IMR-90 (cell line): ENCODE measurements around the gene GNGT1. TPM values are rescaled to one million over a fixed set of nuclear protein-coding genes. Genes with fewer than 3 reads are reported as not detected.

Source experiments
- ATAC-seq: fragments of 200-7000 bp; cut with Tn5 transposase; 2 replicates; pipeline ENCODE4 v1.9.1; 2020; ENCODE audit warnings: low read depth, mild to moderate bottlenecking, moderate library complexity
- BruUV-seq: library from RNA; stranded (reverse); fragments of 400-500 nt; replicated peaks from 2 replicates; lab custom pipeline; 2021; lab: Mats Ljungman, UMichigan
- CTCF ChIA-PET: fragments of 300-600 bp; formaldehyde crosslinking; extraction: SDS; loops from one replicate; lab custom pipeline; 2021; ENCODE audit warnings: antibody characterized with exemption; lab: Yijun Ruan, JAX
- POLR2A ChIA-PET: fragments of 300-600 bp; sonication (Branson Sonifier 250); formaldehyde crosslinking; loops from one replicate; lab custom pipeline; 2022; ENCODE audit warnings: antibody characterized with exemption; ENCODE audit not compliant: unreplicated experiment; lab: Charles Lee
- DNase-seq: peaks from one replicate; pipeline ENCODE4 v3.0.0; 2013
- H2AFZ ChIP-seq: replicated peaks from 2 replicates; pipeline ENCODE3; 2013; ENCODE audit warnings: low read length, mild to moderate bottlenecking; ENCODE audit not compliant: poor library complexity
- H2AK5ac ChIP-seq: 2 replicates; pipeline ENCODE4 v1.6.1; 2013; ENCODE audit warnings: low read depth, low read length, inconsistent platforms
- H2AK9ac ChIP-seq: replicated peaks from 2 replicates; pipeline ENCODE3; 2013; ENCODE audit warnings: mild to moderate bottlenecking, low read depth, low read length, moderate library complexity; ENCODE audit not compliant: poor library complexity
- H2BK120ac ChIP-seq: 2 replicates; pipeline ENCODE4 v1.6.1; 2013; ENCODE audit warnings: low read depth, low read length, inconsistent platforms
- H2BK15ac ChIP-seq: 3 replicates; pipeline ENCODE4 v1.6.1; 2013; ENCODE audit warnings: low read depth, low read length, inconsistent platforms
- H2BK20ac ChIP-seq: 2 replicates; pipeline ENCODE4 v1.6.1; 2013; ENCODE audit warnings: low read depth, mild to moderate bottlenecking, inconsistent platforms, low read length, moderate library complexity
- H2BK5ac ChIP-seq: 2 replicates; pipeline ENCODE4 v1.6.1; 2013; ENCODE audit warnings: mild to moderate bottlenecking, low read depth, low read length, inconsistent platforms; ENCODE audit not compliant: poor library complexity, severe bottlenecking
- H3K14ac ChIP-seq: replicated peaks from 2 replicates; pipeline ENCODE4 v1.6.1; 2013; ENCODE audit warnings: low read depth, low read length, inconsistent platforms
- H3K18ac ChIP-seq: 2 replicates; pipeline ENCODE4 v1.6.1; 2013; ENCODE audit warnings: low read depth, low read length, control low read depth
- H3K23ac ChIP-seq: 2 replicates; pipeline ENCODE4 v1.6.1; 2013; ENCODE audit warnings: low read depth, low read length, inconsistent platforms
- H3K27ac ChIP-seq: 2 replicates; pipeline ENCODE4 v1.5.1; 2013; ENCODE audit warnings: mild to moderate bottlenecking, control low read depth, low read length; ENCODE audit not compliant: insufficient read depth
- H3K27me3 ChIP-seq: 2 replicates; pipeline ENCODE4 v1.6.1; 2013; ENCODE audit warnings: low read length; ENCODE audit not compliant: control insufficient read depth, insufficient read depth
- H3K36me3 ChIP-seq: 2 replicates; pipeline ENCODE4 v1.6.1; 2013; ENCODE audit warnings: low read length, mixed read lengths; ENCODE audit not compliant: control insufficient read depth, insufficient read depth
- H3K4ac ChIP-seq: 2 replicates; pipeline ENCODE4 v1.6.1; 2013; ENCODE audit warnings: low read depth, low read length, inconsistent platforms
- H3K4me1 ChIP-seq: 2 replicates; pipeline ENCODE4 v1.6.1; 2013; ENCODE audit warnings: low read length, mixed read lengths; ENCODE audit not compliant: control insufficient read depth, insufficient read depth
- H3K4me2 ChIP-seq: 2 replicates; pipeline ENCODE4 v1.6.1; 2013; ENCODE audit warnings: low read depth, mild to moderate bottlenecking, control low read depth, low read length, moderate library complexity
- H3K4me3 ChIP-seq: 2 replicates; pipeline ENCODE4 v1.5.1; 2013; ENCODE audit warnings: low read depth, mild to moderate bottlenecking, control low read depth, low read length, moderate library complexity; ENCODE audit not compliant: insufficient read depth
- H3K56ac ChIP-seq: 2 replicates; pipeline ENCODE4 v1.6.1; 2013; ENCODE audit warnings: low read length, inconsistent platforms; ENCODE audit not compliant: insufficient read depth; ENCODE audit errors: extremely low read depth
- H3K79me1 ChIP-seq, 2 experiments: 2 replicates each; pipeline ENCODE4 v1.6.1; 2013; ENCODE audit warnings: low read length in 2 of 2, inconsistent platforms in 1 of 2, low read depth in 1 of 2
- H3K9ac ChIP-seq: 2 replicates; pipeline ENCODE4 v1.6.1; 2013; ENCODE audit warnings: low read depth, low read length, control low read depth
- H3K9me1 ChIP-seq: 2 replicates; pipeline ENCODE4 v1.6.1; 2013; ENCODE audit warnings: low read length, inconsistent platforms; ENCODE audit not compliant: insufficient read depth
- H3K9me3 ChIP-seq: 2 replicates; pipeline ENCODE4 v1.6.1; 2013; ENCODE audit warnings: low read length; ENCODE audit not compliant: control insufficient read depth, insufficient read depth
- H4K20me1 ChIP-seq: 2 replicates; pipeline ENCODE4 v1.6.1; 2013; ENCODE audit warnings: low read length, inconsistent platforms; ENCODE audit not compliant: insufficient read depth
- H4K5ac ChIP-seq: 2 replicates; pipeline ENCODE4 v1.6.1; 2013; ENCODE audit warnings: mild to moderate bottlenecking, low read depth, low read length, control low read depth
- H4K8ac ChIP-seq, 2 experiments: 2 replicates each; pipeline ENCODE4 v1.6.1; 2013; ENCODE audit warnings: low read depth in 2 of 2, low read length in 2 of 2, control low read depth in 1 of 2, inconsistent platforms in 1 of 2
- H4K91ac ChIP-seq: 2 replicates; pipeline ENCODE4 v1.6.1; 2013; ENCODE audit warnings: low read depth, low read length, inconsistent platforms; ENCODE audit not compliant: insufficient read depth
- BHLHE40 ChIP-seq: fragments of 150-350 bp; IDR thresholded peaks from 2 replicates; pipeline ENCODE4 v1.6.1; 2016; ENCODE audit warnings: mild to moderate bottlenecking, low read depth, low read length
- CEBPB ChIP-seq: IDR thresholded peaks from 2 replicates; pipeline ENCODE4 v1.6.1; 2012; ENCODE audit warnings: low read depth, low read length, improper control_type of control experiment
- CHD1 ChIP-seq: IDR thresholded peaks from 2 replicates; pipeline ENCODE4 v1.6.1; 2012; ENCODE audit warnings: low read depth, low read length, improper control_type of control experiment
- FOS ChIP-seq: fragments of 150-350 bp; IDR thresholded peaks from 2 replicates; pipeline ENCODE4 v1.6.1; 2016; ENCODE audit warnings: low read depth, low read length
- MAFK ChIP-seq: IDR thresholded peaks from 2 replicates; pipeline ENCODE4 v1.6.1; 2012; ENCODE audit warnings: low read depth, low read length, improper control_type of control experiment
- MAZ ChIP-seq: IDR thresholded peaks from 2 replicates; pipeline ENCODE4 v1.6.1; 2012; ENCODE audit warnings: low read depth, mild to moderate bottlenecking, low read length, improper control_type of control experiment, moderate library complexity, borderline replicate concordance
- MXI1 ChIP-seq: IDR thresholded peaks from 2 replicates; pipeline ENCODE4 v1.6.1; 2012; ENCODE audit warnings: low read depth, mild to moderate bottlenecking, low read length, moderate library complexity, borderline replicate concordance
- NFE2L2 ChIP-seq: fragments of 150-350 bp; IDR thresholded peaks from 2 replicates; pipeline ENCODE4 v1.6.1; 2016; ENCODE audit warnings: low read depth, mild to moderate bottlenecking, low read length
- POLR2A ChIP-seq: IDR thresholded peaks from 2 replicates; pipeline ENCODE4 v1.6.1; 2012; ENCODE audit warnings: mild to moderate bottlenecking, low read depth, low read length
- RAD21 ChIP-seq: IDR thresholded peaks from 2 replicates; pipeline ENCODE4 v1.6.1; 2012; ENCODE audit warnings: low read length, improper control_type of control experiment
- RCOR1 ChIP-seq: IDR thresholded peaks from 2 replicates; pipeline ENCODE4 v1.6.1; 2012; ENCODE audit warnings: mild to moderate bottlenecking, low read length, improper control_type of control experiment; ENCODE audit not compliant: insufficient replicate concordance
- RFX5 ChIP-seq: IDR thresholded peaks from 2 replicates; pipeline ENCODE4 v1.8.0; 2012; ENCODE audit warnings: low read depth, mild to moderate bottlenecking, low read length, moderate library complexity
- SMC3 ChIP-seq: fragments of 150-350 bp; IDR thresholded peaks from 2 replicates; pipeline ENCODE4 v1.6.1; 2016; ENCODE audit warnings: low read depth, mild to moderate bottlenecking, antibody characterized with exemption, low read length, moderate library complexity
- WGBS, 2 experiments: methylation state at CpG; one replicate each; pipeline versions ENCODE4 v1.1.5 to v1.1.7; 2013; ENCODE audit warnings: missing lambda C conversion rate in 2 of 2; ENCODE audit not compliant: insufficient read length in 1 of 2; ENCODE audit errors: extremely low coverage in 2 of 2; 5-methylcytosine and 5-hydroxymethylcytosine counted together
- dilution Hi-C: fragments of 300-500 bp; cut with HindIII; formaldehyde crosslinking; loops from one replicate; pipeline ENCODE4 v1.14.3; 2018; ENCODE audit warnings: low sequenced_read_pairs; ENCODE audit not compliant: unreplicated experiment
- in situ Hi-C: fragments of 300-500 bp; cut with MboI; formaldehyde crosslinking; loops from 3 replicates; pipeline ENCODE4 v1.14.3; 2019; ENCODE audit warnings: low sequenced_read_pairs, inconsistent platforms, mixed read lengths
- intact Hi-C: fragments of 100-400 bp; cut with micrococcal nuclease; formaldehyde crosslinking; loops from 2 replicates; pipeline ENCODE4 v1.10.0; 2022
- polyA plus RNA-seq, 3 experiments: library from polyadenylated mRNA; depleted of rRNA; stranded (reverse); fragments of >200 nt; gene quantifications; 2 replicates each; pipeline ENCODE4 v1.2.3, GENCODE V29; 2012; ENCODE audit warnings: low replicate concordance in 1 of 3
- total RNA-seq: library from RNA; depleted of rRNA; stranded (reverse); fragments of >200 nt; gene quantifications from 2 replicates; pipeline ENCODE4 v1.2.3, GENCODE V29; 2012
- TF ChIP-seq, protein P1 (sequence below): fragments of 150-350 bp; IDR thresholded peaks from 2 replicates; pipeline ENCODE4 v1.6.1; 2017; ENCODE audit warnings: mild to moderate bottlenecking, antibody characterized with exemption, low read length, low read depth
- TF ChIP-seq, protein P2 (sequence below): fragments of 150-350 bp; IDR thresholded peaks from 2 replicates; pipeline ENCODE4 v1.6.1; 2016; ENCODE audit warnings: low read depth, mild to moderate bottlenecking, low read length, moderate library complexity, borderline replicate concordance
- TF ChIP-seq, protein P3 (sequence below): conservative IDR thresholded peaks from 2 replicates; pipeline ENCODE4 v1.5.1; 2012; ENCODE audit warnings: mild to moderate bottlenecking, low read depth, low read length, improper control_type of control experiment

The GNGT1 gene
- total and polyA plus RNA-seq, 2 of the 4 experiments (the other 2 are of a cell fraction), result not detected

GRCh38 chr7:93894426-93894825, 11.9 kb upstream of the GNGT1 start:
- in situ Hi-C loops (no loop called here), dilution Hi-C loops (no loop called here)

More at GRCh38 chr7:93894426-93894825, 11.9 kb upstream of the GNGT1 start:
- Histone ChIP-seq H4K20me1 (no peaks in the 10 kb centered on the region), H4K8ac (no peak overlapping the region), H2AK5ac (no peak overlapping the region), H3K23ac (no peak overlapping the region), H3K79me1 (no peaks in the 10 kb centered on the region), H3K9me1 (no peaks in the 10 kb centered on the region), H3K14ac (no peak overlapping the region), H3K4ac (no peak overlapping the region), H2BK15ac (no peak overlapping the region), H3K4me2 (no peak overlapping the region), H3K9ac (no peak overlapping the region), H4K91ac (no peak overlapping the region), H2BK120ac (no peak overlapping the region), H3K27me3 (no peaks in the 10 kb centered on the region; the same call in 1 of the 2 replicates), H3K4me1 (peaks cover 2% of the 10 kb centered on the region; the same call in 1 of the 2 replicates), H2AK9ac (no peak overlapping the region), H3K36me3 (no peaks in the 10 kb centered on the region), H3K18ac (no peak overlapping the region), H3K56ac (no peak overlapping the region), H4K5ac (no peak overlapping the region), H2BK5ac (no peak overlapping the region), H2BK20ac (no peak overlapping the region), H3K27ac (no peak overlapping the region), H2AFZ (no peak overlapping the region), H3K9me3 (no peaks in the 10 kb centered on the region), H3K4me3 (no peak overlapping the region)
- intact Hi-C loops, result loop anchor here (5.0 kb wide), 1 partner anchor 108 kb away; the partner anchor contains the start of gene BET1
- CTCF ChIA-PET, result no interaction called here
- WGBS, 2 experiments, result no CpG with 5 or more reads among the region's 1 CpG
- TF ChIP-seq, protein P1, sequence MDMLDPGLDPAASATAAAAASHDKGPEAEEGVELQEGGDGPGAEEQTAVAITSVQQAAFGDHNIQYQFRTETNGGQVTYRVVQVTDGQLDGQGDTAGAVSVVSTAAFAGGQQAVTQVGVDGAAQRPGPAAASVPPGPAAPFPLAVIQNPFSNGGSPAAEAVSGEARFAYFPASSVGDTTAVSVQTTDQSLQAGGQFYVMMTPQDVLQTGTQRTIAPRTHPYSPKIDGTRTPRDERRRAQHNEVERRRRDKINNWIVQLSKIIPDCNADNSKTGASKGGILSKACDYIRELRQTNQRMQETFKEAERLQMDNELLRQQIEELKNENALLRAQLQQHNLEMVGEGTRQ, result no peak
- no peak for TF ChIP-seq FOS
- TF ChIP-seq POLR2A, result no peak
- TF ChIP-seq, protein P2, sequence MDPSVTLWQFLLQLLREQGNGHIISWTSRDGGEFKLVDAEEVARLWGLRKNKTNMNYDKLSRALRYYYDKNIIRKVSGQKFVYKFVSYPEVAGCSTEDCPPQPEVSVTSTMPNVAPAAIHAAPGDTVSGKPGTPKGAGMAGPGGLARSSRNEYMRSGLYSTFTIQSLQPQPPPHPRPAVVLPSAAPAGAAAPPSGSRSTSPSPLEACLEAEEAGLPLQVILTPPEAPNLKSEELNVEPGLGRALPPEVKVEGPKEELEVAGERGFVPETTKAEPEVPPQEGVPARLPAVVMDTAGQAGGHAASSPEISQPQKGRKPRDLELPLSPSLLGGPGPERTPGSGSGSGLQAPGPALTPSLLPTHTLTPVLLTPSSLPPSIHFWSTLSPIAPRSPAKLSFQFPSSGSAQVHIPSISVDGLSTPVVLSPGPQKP, result no peak
- TF ChIP-seq RFX5, result no peak
- no peak for TF ChIP-seq MAFK
- no peak for TF ChIP-seq NFE2L2
- no peak for TF ChIP-seq SMC3
- TF ChIP-seq, protein P3, sequence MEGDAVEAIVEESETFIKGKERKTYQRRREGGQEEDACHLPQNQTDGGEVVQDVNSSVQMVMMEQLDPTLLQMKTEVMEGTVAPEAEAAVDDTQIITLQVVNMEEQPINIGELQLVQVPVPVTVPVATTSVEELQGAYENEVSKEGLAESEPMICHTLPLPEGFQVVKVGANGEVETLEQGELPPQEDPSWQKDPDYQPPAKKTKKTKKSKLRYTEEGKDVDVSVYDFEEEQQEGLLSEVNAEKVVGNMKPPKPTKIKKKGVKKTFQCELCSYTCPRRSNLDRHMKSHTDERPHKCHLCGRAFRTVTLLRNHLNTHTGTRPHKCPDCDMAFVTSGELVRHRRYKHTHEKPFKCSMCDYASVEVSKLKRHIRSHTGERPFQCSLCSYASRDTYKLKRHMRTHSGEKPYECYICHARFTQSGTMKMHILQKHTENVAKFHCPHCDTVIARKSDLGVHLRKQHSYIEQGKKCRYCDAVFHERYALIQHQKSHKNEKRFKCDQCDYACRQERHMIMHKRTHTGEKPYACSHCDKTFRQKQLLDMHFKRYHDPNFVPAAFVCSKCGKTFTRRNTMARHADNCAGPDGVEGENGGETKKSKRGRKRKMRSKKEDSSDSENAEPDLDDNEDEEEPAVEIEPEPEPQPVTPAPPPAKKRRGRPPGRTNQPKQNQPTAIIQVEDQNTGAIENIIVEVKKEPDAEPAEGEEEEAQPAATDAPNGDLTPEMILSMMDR, result no peak
- TF ChIP-seq MAZ, result no peak
- no peak for TF ChIP-seq CHD1
- no peak for TF ChIP-seq CEBPB
- TF ChIP-seq BHLHE40, result no peak
- no peak for TF ChIP-seq RAD21
- no peak for TF ChIP-seq RCOR1
- TF ChIP-seq MXI1, result no peak
- ATAC-seq (no peak), DNase-seq (no peak)
- POLR2A ChIA-PET, result no interaction called here
- BruUV-seq, result no TSS peak
